ENCODE measurements around the gene RNASE8. TPM values are rescaled to one million over a fixed set of nuclear protein-coding genes. Genes with fewer than 3 reads are reported as not detected.

RNASE8 gene
- total RNA-seq, 1 experiment from 2014 or later = not detected

- H3K4me3 Mint-ChIP-seq (ENCODE audit: unreplicated experiment) = peak overlapping the region; percentile 83
- H3K36me3 Mint-ChIP-seq (ENCODE audit: insufficient read depth, unreplicated experiment) = peaks cover 12% of the 10 kb centered on the region
- intact Hi-C loops (cut with micrococcal nuclease) = loop anchor here (1.0 kb wide), 1 partner anchor 21 kb away; no protein-coding TSS in a partner anchor
- POLR2A ChIA-PET = interaction anchor here (0.5 to 3.7 kb wide), 11 partner anchors 12 to 487 kb away, joined by 3 to 38 read pairs (median 5); partner anchors contain the start of genes METTL17 and RNASE8
- no peaks in the 10 kb centered on the region for H3K27me3 Mint-ChIP-seq (ENCODE audit: insufficient read depth, unreplicated experiment)
- DNase-seq (ENCODE audit: unreplicated experiment) = peak; percentile 64
- no peak for TF ChIP-seq CTCF (IDR thresholded peaks at IDR 0.05; ENCODE audit: unreplicated experiment)
- no TSS peak for BruUV-seq (replicated peaks)
- CTCF ChIA-PET = interaction anchor here (0.6 to 6.3 kb wide), 23 partner anchors 9 to 408 kb away, joined by 3 to 82 read pairs (median 4); no protein-coding TSS in a partner anchor
- H3K9me3 Mint-ChIP-seq (ENCODE audit: unreplicated experiment) = no peaks in the 10 kb centered on the region
- peak overlapping the region; percentile 54 for H3K27ac Mint-ChIP-seq (ENCODE audit: low read depth, unreplicated experiment)
- H3K4me1 Mint-ChIP-seq (ENCODE audit: insufficient read depth, unreplicated experiment) = peaks cover 26% of the 10 kb centered on the region
Observed at GRCh38 chr14:21071225-21072030, 13.8 kb downstream of the RNASE8 start.

- Mint-ChIP-seq H3K27ac (ENCODE audit: low read depth, unreplicated experiment) (no peak overlapping the region), H3K9me3 (ENCODE audit: unreplicated experiment) (no peaks in the 10 kb centered on the region), H3K4me3 (ENCODE audit: unreplicated experiment) (peak overlapping the region; percentile 83), H3K36me3 (ENCODE audit: insufficient read depth, unreplicated experiment) (peaks cover 12% of the 10 kb centered on the region), H3K4me1 (ENCODE audit: insufficient read depth, unreplicated experiment) (peaks cover 26% of the 10 kb centered on the region), H3K27me3 (ENCODE audit: insufficient read depth, unreplicated experiment) (no peaks in the 10 kb centered on the region)
- TF ChIP-seq CTCF (IDR thresholded peaks at IDR 0.05; ENCODE audit: unreplicated experiment) = no peak
- DNase-seq (ENCODE audit: unreplicated experiment) = peak; percentile 36
- ChIA-PET POLR2A (interaction anchor here (0.5 to 3.7 kb wide), 6 partner anchors 10 to 486 kb away, joined by 3 to 38 read pairs (median 4); no protein-coding TSS in a partner anchor), CTCF (interaction anchor here (0.8 to 6.3 kb wide), 13 partner anchors 17 to 144 kb away, joined by 3 to 82 read pairs (median 5); no protein-coding TSS in a partner anchor)
- intact Hi-C loops (cut with micrococcal nuclease) = no loop called here
- no TSS peak for BruUV-seq (replicated peaks)
Observed at GRCh38 chr14:21072031-21072473, 14.4 kb downstream of the RNASE8 start.

DNA sequence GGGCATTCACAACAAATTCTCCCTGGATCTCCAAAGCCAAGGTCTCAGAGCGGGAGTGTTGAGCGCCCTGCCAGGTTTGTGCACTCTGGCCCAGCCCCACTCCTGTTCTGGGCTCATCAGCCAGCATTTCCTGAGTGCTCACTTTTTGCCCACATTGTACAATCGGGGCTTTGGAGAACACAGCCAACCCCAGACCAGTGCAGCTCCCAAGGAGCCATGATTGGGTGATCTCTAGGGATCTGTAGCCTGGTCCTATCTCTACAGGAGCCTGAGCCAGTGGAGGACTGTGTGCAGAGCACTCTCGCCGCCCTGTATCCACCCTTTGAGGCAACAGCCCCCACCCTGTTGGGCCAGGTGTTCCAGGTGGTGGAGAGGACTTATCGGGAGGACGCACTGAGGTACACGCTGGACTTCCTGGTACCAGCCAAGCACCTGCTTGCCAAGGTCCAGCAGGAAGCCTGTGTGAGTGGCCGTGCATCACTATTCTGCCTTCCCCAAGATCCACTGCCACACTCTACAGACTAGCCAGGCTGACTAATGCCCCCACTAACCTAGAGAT, 15.2 kb downstream of the RNASE8 start:
- ChIA-PET CTCF (interaction anchor here (1.5 to 6.3 kb wide), 5 partner anchors 16 to 43 kb away, joined by 4 to 82 read pairs (median 28); no protein-coding TSS in a partner anchor), POLR2A (interaction anchor here (0.6 to 3.7 kb wide), 5 partner anchors 11 to 87 kb away, joined by 3 to 38 read pairs (median 4); no protein-coding TSS in a partner anchor)
- Mint-ChIP-seq H3K27me3 (ENCODE audit: insufficient read depth, unreplicated experiment) (no peaks in the 10 kb centered on the region), H3K36me3 (ENCODE audit: insufficient read depth, unreplicated experiment) (peaks cover 12% of the 10 kb centered on the region), H3K4me3 (ENCODE audit: unreplicated experiment) (no peak overlapping the region), H3K9me3 (ENCODE audit: unreplicated experiment) (no peaks in the 10 kb centered on the region), H3K4me1 (ENCODE audit: insufficient read depth, unreplicated experiment) (peaks cover 26% of the 10 kb centered on the region), H3K27ac (ENCODE audit: low read depth, unreplicated experiment) (no peak overlapping the region)
- intact Hi-C loops (cut with micrococcal nuclease) = no loop called here
- no TSS peak for BruUV-seq (replicated peaks)
- TF ChIP-seq CTCF (IDR thresholded peaks at IDR 0.05; ENCODE audit: unreplicated experiment) = no peak
- no peak for DNase-seq (ENCODE audit: unreplicated experiment)

GRCh38 chr14:21073921-21074320, 16.3 kb downstream of the RNASE8 start:
- Mint-ChIP-seq H3K27me3 (ENCODE audit: insufficient read depth, unreplicated experiment) (no peaks in the 10 kb centered on the region), H3K4me1 (ENCODE audit: insufficient read depth, unreplicated experiment) (peaks cover 20% of the 10 kb centered on the region), H3K9me3 (ENCODE audit: unreplicated experiment) (no peaks in the 10 kb centered on the region), H3K27ac (ENCODE audit: low read depth, unreplicated experiment) (no peak overlapping the region), H3K36me3 (ENCODE audit: insufficient read depth, unreplicated experiment) (peaks cover 12% of the 10 kb centered on the region), H3K4me3 (ENCODE audit: unreplicated experiment) (no peak overlapping the region)
- intact Hi-C loops (cut with micrococcal nuclease) = no loop called here
- no TSS peak for BruUV-seq (replicated peaks)
- ChIA-PET CTCF (interaction anchor here (1.3 to 6.3 kb wide), 3 partner anchors 20 to 31 kb away, joined by 3 to 82 read pairs (median 77); no protein-coding TSS in a partner anchor), POLR2A (no interaction called here)
- no peak for TF ChIP-seq CTCF (IDR thresholded peaks at IDR 0.05; ENCODE audit: unreplicated experiment)
- DNase-seq (ENCODE audit: unreplicated experiment) = no peak

All from MCF 10A (cell line).